Colonic mucosa (tissue), 4 donors: ENCODE measurements around the gene TUBB2A. TPM values are rescaled to one million over a fixed set of nuclear protein-coding genes. Genes with fewer than 3 reads are reported as not detected.

Source experiments
- DNase-seq: peaks from one replicate; pipeline ENCODE4 v3.0.0-alpha.2; 2020
- H3K27ac ChIP-seq: fragments of 200-600 bp; one replicate; pipeline ENCODE4 v1.8.0; 2021
- H3K27me3 ChIP-seq: fragments of 200-600 bp; one replicate; pipeline ENCODE4 v1.8.0; 2021
- H3K36me3 ChIP-seq: fragments of 200-600 bp; one replicate; pipeline ENCODE4 v1.8.0; 2021
- H3K4me1 ChIP-seq: fragments of 200-600 bp; one replicate; pipeline ENCODE4 v1.8.0; 2021; ENCODE audit warnings: mild to moderate bottlenecking
- H3K4me3 ChIP-seq: fragments of 200-600 bp; one replicate; pipeline ENCODE4 v1.8.0; 2021
- H3K9ac ChIP-seq, 2 donors: one replicate each; pipeline ENCODE4 v1.7.0; 2013; ENCODE audit warnings: control low read depth in 2 of 2, low read depth in 2 of 2, low read length in 2 of 2
- H3K9me3 ChIP-seq: fragments of 200-600 bp; one replicate; pipeline ENCODE4 v1.8.0; 2021
- intact Hi-C: fragments of 100-400 bp; cut with DNase I; formaldehyde crosslinking; loops from one replicate; pipeline ENCODE4 v1.14.1; 2022
- total RNA-seq, 2 donors: library from RNA; stranded (reverse); fragmentation: NEBNext Ultra II Directional in 1 of 2; extraction: Animal tissue kit (Norgen Biotek cat#: 25700) in 1 of 2; gene quantifications; one replicate each; pipeline ENCODE4 v1.2.1, GENCODE V29; 2021
- TF ChIP-seq, protein P1 (sequence below): fragments of 200-600 bp; IDR thresholded peaks from one replicate; pipeline ENCODE4 v1.8.0; 2022; ENCODE audit warnings: antibody characterized with exemption, mild to moderate bottlenecking
- donor health status: healthy.
- donor health status: DM: no; HTN: no; CAD: no.
- donor health status: DM: no; HTN: no; CAD: no.

Gene TUBB2A
- total RNA-seq, 2 donors from 2014 or later: 20.4 to 43.2 TPM

GRCh38 chr6:3124667-3125066 is 32.7 kb downstream of the TUBB2A start:
- Histone ChIP-seq H3K36me3 (no peaks in the 10 kb centered on the region), H3K4me1 (peaks cover 3% of the 10 kb centered on the region), H3K9ac (no peak overlapping the region), H3K9me3 (no peaks in the 10 kb centered on the region), H3K27ac (no peak overlapping the region), H3K4me3 (no peak overlapping the region), H3K27me3 (no peaks in the 10 kb centered on the region)
- DNase-seq: no peak
- intact Hi-C loops: loop anchor here (10.0 kb wide), 1 partner anchor 610 kb away; no protein-coding TSS in a partner anchor
- TF ChIP-seq, protein P1, sequence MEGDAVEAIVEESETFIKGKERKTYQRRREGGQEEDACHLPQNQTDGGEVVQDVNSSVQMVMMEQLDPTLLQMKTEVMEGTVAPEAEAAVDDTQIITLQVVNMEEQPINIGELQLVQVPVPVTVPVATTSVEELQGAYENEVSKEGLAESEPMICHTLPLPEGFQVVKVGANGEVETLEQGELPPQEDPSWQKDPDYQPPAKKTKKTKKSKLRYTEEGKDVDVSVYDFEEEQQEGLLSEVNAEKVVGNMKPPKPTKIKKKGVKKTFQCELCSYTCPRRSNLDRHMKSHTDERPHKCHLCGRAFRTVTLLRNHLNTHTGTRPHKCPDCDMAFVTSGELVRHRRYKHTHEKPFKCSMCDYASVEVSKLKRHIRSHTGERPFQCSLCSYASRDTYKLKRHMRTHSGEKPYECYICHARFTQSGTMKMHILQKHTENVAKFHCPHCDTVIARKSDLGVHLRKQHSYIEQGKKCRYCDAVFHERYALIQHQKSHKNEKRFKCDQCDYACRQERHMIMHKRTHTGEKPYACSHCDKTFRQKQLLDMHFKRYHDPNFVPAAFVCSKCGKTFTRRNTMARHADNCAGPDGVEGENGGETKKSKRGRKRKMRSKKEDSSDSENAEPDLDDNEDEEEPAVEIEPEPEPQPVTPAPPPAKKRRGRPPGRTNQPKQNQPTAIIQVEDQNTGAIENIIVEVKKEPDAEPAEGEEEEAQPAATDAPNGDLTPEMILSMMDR: no peak

DNA sequence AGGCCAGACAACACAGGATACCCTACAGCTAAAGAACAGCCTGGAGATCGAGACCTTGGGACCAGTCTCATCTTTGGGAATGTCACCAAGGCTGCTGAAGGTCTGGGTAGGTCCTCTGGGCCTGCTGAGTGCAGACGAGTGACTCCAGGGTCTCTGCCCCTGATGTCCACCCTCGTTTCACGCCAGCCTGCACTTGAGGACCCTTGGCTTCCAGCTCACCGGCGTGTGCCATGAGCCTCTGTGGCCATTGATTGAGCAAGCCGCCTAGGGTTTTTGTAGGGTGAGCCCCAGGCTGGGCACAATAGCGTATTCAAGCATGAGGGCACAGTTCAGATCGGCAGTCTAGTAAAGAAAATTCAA is 34.5 kb downstream of the TUBB2A start:
- Histone ChIP-seq H3K36me3 (no peaks in the 10 kb centered on the region), H3K27me3 (no peaks in the 10 kb centered on the region), H3K4me1 (peaks cover 3% of the 10 kb centered on the region), H3K9me3 (no peaks in the 10 kb centered on the region), H3K27ac (no peak overlapping the region), H3K9ac (no peak overlapping the region), H3K4me3 (no peak overlapping the region)
- DNase-seq: no peak
- intact Hi-C loops: loop anchor here (10.0 kb wide), 1 partner anchor 612 kb away; no protein-coding TSS in a partner anchor
- TF ChIP-seq, protein P1: no peak

DNA sequence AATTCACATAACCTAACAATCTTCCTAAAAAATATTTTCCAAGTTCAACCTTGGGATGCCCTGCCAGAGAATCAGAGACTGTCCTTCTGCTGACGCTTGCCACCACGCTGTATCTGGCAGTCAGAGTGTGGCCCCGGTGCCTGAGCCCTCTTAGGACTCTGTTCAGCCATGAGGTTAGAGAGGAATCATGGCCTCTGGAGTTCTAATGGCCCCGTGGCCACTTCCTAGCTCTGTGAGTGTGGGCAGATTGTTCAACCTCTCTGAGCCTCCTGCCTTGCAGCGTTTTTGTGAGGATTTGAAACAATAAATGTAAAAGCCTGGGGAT is 36.6 kb downstream of the TUBB2A start:
- intact Hi-C loops: loop anchor here (10.0 kb wide), 1 partner anchor 614 kb away; no protein-coding TSS in a partner anchor
- H3K9ac ChIP-seq: no peak overlapping the region

GRCh38 chr6:3119040-3119723 is 38.2 kb downstream of the TUBB2A start:
- Histone ChIP-seq H3K4me1 (peaks cover 3% of the 10 kb centered on the region), H3K36me3 (no peaks in the 10 kb centered on the region), H3K27ac (peak overlapping the region; percentile 96), H3K4me3 (peak overlapping the region; percentile 85), H3K9me3 (no peaks in the 10 kb centered on the region), H3K9ac (peak overlapping the region; percentile 83 to 87), H3K27me3 (no peaks in the 10 kb centered on the region)
- DNase-seq: peak; percentile 37
- intact Hi-C loops: no loop called here
- TF ChIP-seq, protein P1: no peak

More for the DNA sequence above, 36.6 kb downstream of the TUBB2A start:
- no peak for DNase-seq
- H3K4me1 ChIP-seq: peaks cover 3% of the 10 kb centered on the region
- TF ChIP-seq, protein P1: no peak
- no peaks in the 10 kb centered on the region for H3K27me3 ChIP-seq
- H3K9me3 ChIP-seq: no peaks in the 10 kb centered on the region
- no peaks in the 10 kb centered on the region for H3K36me3 ChIP-seq
- no peak overlapping the region for H3K4me3 ChIP-seq
- H3K27ac ChIP-seq: no peak overlapping the region

- intact Hi-C loops: no loop called here
- peak; percentile 99 for DNase-seq
These were observed 38.8 kb downstream of the TUBB2A start, which contains the start of gene BPHL for GRCh38 chr6:3118353-3119039. TSS of gene BPHL (plus strand) at chr6:3118711. CDS start at chr6:3118741, 30 bp downstream.

More at GRCh38 chr6:3118353-3119039, 38.8 kb downstream of the TUBB2A start, which contains the start of gene BPHL:
- peak within 1 kb of the TSS; percentile 96 for H3K27ac ChIP-seq
- peaks cover 1% of the 10 kb centered on the region for H3K36me3 ChIP-seq
- TF ChIP-seq, protein P1: no peak
- H3K9me3 ChIP-seq: no peaks in the 10 kb centered on the region
- no peaks in the 10 kb centered on the region for H3K27me3 ChIP-seq
- no peaks in the 10 kb centered on the region for H3K4me1 ChIP-seq
- H3K9ac ChIP-seq: peak within 1 kb of the TSS; percentile 83 to 87
- peak within 1 kb of the TSS; percentile 85 for H3K4me3 ChIP-seq
